Left lung (tissue), 10 donors: ENCODE results near the gene PTPRD. TPM values are rescaled to one million over a fixed set of nuclear protein-coding genes. Genes with fewer than 3 reads are reported as not detected.
A peak's percentile ranks its signal among the peaks of the same experiment; 100 is the strongest.

Experiments
- ATAC-seq: fragments of 200-7000 bp; cut with Tn5 transposase; one replicate; pipeline ENCODE4 v1.9.1; 2020; ENCODE audit warnings: moderate library complexity
- DNase-seq, 4 donors: peaks; one replicate each; pipeline ENCODE4 v3.0.0-alpha.2; 2013 to 2020
- H3K27ac ChIP-seq, 2 donors: fragments of 200-600 bp; sonication (generic) in 1 of 2; one replicate each; pipeline versions ENCODE4 v1.5.0 to v1.8.0; 2020 to 2021
- H3K27me3 ChIP-seq, 2 donors: fragments of 200-600 bp; sonication (generic) in 1 of 2; one replicate each; pipeline versions ENCODE4 v1.5.0 to v1.8.0; 2020 to 2021
- H3K36me3 ChIP-seq, 2 donors: fragments of 200-600 bp; sonication (generic) in 1 of 2; one replicate each; pipeline versions ENCODE4 v1.5.0 to v1.8.0; 2020 to 2021
- H3K4me1 ChIP-seq, 2 donors: fragments of 200-600 bp; one replicate each; pipeline ENCODE4 v1.8.0; 2021
- H3K4me3 ChIP-seq, 2 donors: fragments of 200-600 bp; sonication (generic) in 1 of 2; one replicate each; pipeline versions ENCODE4 v1.5.0 to v1.8.0; 2020 to 2021; ENCODE audit warnings: mild to moderate bottlenecking in 1 of 2
- H3K9me3 ChIP-seq, 2 donors: fragments of 200-600 bp; sonication (generic) in 1 of 2; one replicate each; pipeline versions ENCODE4 v1.5.0 to v1.8.0; 2020 to 2021
- intact Hi-C, 2 donors: fragments of 100-400 bp; cut with DNase I; formaldehyde crosslinking; loops; one replicate each; pipeline versions ENCODE4 v1.11.2 to v1.14.2; 2022
- polyA plus RNA-seq, 6 donors: library from polyadenylated mRNA; unstranded; fragments of 120-200 nt; gene quantifications; one replicate each; pipeline ENCODE4 v1.2.1, GENCODE V29; 2013; ENCODE audit not compliant: insufficient read length in 6 of 6
- total RNA-seq, 2 donors: library from RNA; stranded (reverse); fragmentation: NEBNext Ultra II Directional; extraction: Animal tissue kit (Norgen Biotek cat#: 25700); gene quantifications; one replicate each; pipeline ENCODE4 v1.2.1, GENCODE V29; 2021
- TF ChIP-seq, protein P1 (sequence below), 2 donors: fragments of 200-600 bp; sonication (generic) in 1 of 2; IDR thresholded peaks; one replicate each; pipeline versions ENCODE4 v1.5.0 to v1.8.0; 2021; ENCODE audit warnings: antibody characterized with exemption in 2 of 2
- donor health status: DM: no; HTN: yes; CAD: no.
- donor health status: DM: no; HTN: no; CAD: no.

Gene PTPRD
- total and polyA plus RNA-seq, 8 donors, result 24.2 to 167 (median 139) TPM

DNA sequence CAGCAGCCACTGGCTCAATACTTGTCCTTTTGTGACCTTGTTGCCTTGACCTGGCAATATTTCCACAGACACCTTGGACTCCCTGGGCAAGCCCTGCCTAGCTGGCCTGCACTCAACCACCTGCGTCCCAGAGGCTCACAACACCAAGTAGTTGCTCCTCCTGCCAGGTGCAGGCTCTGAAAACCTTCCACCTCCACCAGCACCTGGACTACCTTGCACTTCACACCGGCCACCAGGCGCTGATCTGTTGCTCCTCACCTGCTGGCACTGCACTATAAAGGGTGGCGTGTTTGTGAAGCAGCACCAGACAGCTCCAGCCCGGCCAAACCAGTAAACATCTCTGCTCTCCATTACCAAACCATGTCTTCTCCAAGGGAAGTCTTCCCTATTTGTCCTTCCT, 997.7 kb downstream of the PTPRD start:
- intact Hi-C loops, result no loop called here
- TF ChIP-seq, protein P1, sequence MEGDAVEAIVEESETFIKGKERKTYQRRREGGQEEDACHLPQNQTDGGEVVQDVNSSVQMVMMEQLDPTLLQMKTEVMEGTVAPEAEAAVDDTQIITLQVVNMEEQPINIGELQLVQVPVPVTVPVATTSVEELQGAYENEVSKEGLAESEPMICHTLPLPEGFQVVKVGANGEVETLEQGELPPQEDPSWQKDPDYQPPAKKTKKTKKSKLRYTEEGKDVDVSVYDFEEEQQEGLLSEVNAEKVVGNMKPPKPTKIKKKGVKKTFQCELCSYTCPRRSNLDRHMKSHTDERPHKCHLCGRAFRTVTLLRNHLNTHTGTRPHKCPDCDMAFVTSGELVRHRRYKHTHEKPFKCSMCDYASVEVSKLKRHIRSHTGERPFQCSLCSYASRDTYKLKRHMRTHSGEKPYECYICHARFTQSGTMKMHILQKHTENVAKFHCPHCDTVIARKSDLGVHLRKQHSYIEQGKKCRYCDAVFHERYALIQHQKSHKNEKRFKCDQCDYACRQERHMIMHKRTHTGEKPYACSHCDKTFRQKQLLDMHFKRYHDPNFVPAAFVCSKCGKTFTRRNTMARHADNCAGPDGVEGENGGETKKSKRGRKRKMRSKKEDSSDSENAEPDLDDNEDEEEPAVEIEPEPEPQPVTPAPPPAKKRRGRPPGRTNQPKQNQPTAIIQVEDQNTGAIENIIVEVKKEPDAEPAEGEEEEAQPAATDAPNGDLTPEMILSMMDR (IDR thresholded peaks at IDR 0.05), result no peak
- H3K27ac ChIP-seq, result no peak overlapping the region
- no peak overlapping the region for H3K4me3 ChIP-seq
- H3K27me3 ChIP-seq, result no peaks in the 10 kb centered on the region
- H3K9me3 ChIP-seq, result no peaks in the 10 kb centered on the region
- peak in 1 of 4 donors; percentile 49 for DNase-seq
- H3K4me1 ChIP-seq, result no peaks in the 10 kb centered on the region
- no peaks in the 10 kb centered on the region for H3K36me3 ChIP-seq
- ATAC-seq, result no peak

DNA sequence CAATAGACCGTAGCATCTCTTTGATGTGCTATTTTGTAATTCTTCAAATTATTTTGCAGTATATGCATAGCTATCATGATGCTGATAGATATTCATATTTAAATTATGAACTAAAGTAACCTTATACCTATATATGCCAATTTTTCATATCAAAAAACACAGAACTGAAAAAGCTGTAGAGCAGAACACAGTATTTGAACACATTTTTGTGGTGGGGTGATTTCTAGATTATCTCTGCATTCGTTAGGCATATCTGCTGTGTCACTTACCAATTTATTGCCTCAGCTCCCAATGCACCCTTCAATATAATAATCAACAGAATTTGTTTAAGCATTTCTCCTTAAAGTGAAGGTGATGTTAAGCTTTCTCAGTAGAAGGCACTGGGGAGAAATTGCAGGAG, 998.2 kb downstream of the PTPRD start:
- TF ChIP-seq, protein P1 (IDR thresholded peaks at IDR 0.05), result no peak
- Histone ChIP-seq H3K9me3 (no peaks in the 10 kb centered on the region), H3K36me3 (no peaks in the 10 kb centered on the region), H3K4me1 (no peaks in the 10 kb centered on the region), H3K27me3 (no peaks in the 10 kb centered on the region), H3K27ac (no peak overlapping the region), H3K4me3 (no peak overlapping the region)
- intact Hi-C loops, result no loop called here
- ATAC-seq, result no peak
- DNase-seq, result no peak

DNA sequence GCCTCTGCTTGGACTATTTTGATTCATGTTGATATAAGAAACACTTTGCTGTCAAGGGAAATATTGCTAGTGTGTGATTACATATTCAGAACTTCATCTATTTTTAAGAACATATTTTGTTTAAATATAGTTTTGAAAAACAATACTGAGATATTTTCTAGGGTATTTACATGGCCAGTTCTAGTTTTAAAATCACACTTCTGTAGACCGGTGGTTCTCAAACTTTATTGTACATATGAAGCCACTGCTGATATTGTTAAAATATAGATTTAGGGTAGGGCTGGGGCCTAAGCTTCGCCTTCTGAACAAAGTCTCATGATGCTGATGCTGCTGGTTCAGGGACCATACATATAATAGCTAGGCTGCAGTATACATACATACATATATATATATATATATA, 1000.0 kb downstream of the PTPRD start:
- no peak for ATAC-seq
- intact Hi-C loops, result no loop called here

DNA sequence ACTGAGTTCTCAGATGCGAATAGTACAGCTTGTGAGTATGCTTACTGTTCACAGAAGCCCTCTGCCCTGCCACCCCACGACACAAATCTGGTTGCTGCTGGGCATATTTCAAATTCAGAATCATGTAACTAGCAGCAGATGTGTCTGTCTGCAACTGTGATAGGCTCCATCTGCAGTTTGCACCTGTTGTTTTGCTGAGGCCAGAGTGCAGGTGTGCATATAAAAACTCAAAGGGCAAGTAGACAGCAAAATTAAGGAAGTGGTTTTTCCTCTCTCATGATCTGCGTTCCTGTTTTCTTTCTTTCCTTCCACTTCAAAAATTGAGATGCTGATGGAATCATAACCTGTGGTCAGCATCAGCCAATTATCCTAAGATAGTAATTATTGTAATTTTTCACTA, 1000.5 kb downstream of the PTPRD start:
- no peak for DNase-seq

More for the DNA sequence above, 1000.0 kb downstream of the PTPRD start:
- no peaks in the 10 kb centered on the region for H3K27me3 ChIP-seq
- no peaks in the 10 kb centered on the region for H3K9me3 ChIP-seq
- no peak overlapping the region for H3K4me3 ChIP-seq
- TF ChIP-seq, protein P1 (IDR thresholded peaks at IDR 0.05), result no peak
- no peaks in the 10 kb centered on the region for H3K4me1 ChIP-seq
- no peak for DNase-seq
- no peak overlapping the region for H3K27ac ChIP-seq
- no peaks in the 10 kb centered on the region for H3K36me3 ChIP-seq

DNA sequence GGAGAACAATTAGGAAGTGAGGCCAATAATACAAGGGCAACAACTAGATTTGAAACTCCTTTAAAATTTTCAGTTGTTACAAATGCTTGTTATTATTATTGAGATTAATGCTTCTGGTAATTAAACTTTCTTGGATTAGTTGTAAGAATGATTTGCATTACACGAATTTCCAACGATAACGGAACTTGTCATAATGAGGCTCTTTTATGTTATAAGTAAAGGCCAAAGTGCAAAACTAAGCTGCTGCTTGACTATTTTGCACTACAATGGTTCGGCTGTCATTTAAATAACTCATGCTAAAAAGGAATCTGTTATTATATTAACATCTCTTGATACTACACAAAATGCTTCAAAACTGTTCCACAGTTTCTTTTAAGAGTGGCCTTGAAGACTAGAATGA, 1007.1 kb downstream of the PTPRD start:
- TF ChIP-seq, protein P1 (IDR thresholded peaks at IDR 0.05), result no peak
- no peak for DNase-seq
- no peaks in the 10 kb centered on the region for H3K9me3 ChIP-seq
- intact Hi-C loops, result no loop called here
- H3K4me3 ChIP-seq, result no peak overlapping the region
- H3K27me3 ChIP-seq, result no peaks in the 10 kb centered on the region
- ATAC-seq, result no peak
- H3K36me3 ChIP-seq, result no peaks in the 10 kb centered on the region
- H3K27ac ChIP-seq, result no peak overlapping the region
- H3K4me1 ChIP-seq, result no peaks in the 10 kb centered on the region

More for the DNA sequence above, 1000.5 kb downstream of the PTPRD start:
- TF ChIP-seq, protein P1 (IDR thresholded peaks at IDR 0.05), result no peak
- ATAC-seq, result no peak
- Histone ChIP-seq H3K9me3 (no peaks in the 10 kb centered on the region), H3K4me3 (no peak overlapping the region), H3K27ac (no peak overlapping the region), H3K36me3 (no peaks in the 10 kb centered on the region), H3K4me1 (no peaks in the 10 kb centered on the region), H3K27me3 (no peaks in the 10 kb centered on the region)
- intact Hi-C loops, result no loop called here
